HepG2 (cell line): ENCODE data around the gene AREL1.

Source experiments
- BRD4 ChIP-seq: sonication (generic); formaldehyde crosslinking; IDR thresholded peaks from 2 replicates; pipeline ENCODE4 v1.4.0; 2020; ENCODE audit warnings: missing genetic modification reagents
- ELF1 ChIP-seq: sonication (generic); formaldehyde crosslinking; IDR thresholded peaks from 2 replicates; pipeline ENCODE4 v1.4.0; 2020; ENCODE audit warnings: missing genetic modification reagents
- JUND ChIP-seq: sonication (generic); formaldehyde crosslinking; IDR thresholded peaks from 2 replicates; pipeline ENCODE4 v1.8.0; 2022; ENCODE audit warnings: mild to moderate bottlenecking, missing genetic modification reagents
- KLF16 ChIP-seq, 2 experiments: sonication (generic) in 1 of 2; formaldehyde crosslinking in 1 of 2; IDR thresholded peaks; 2 replicates each; pipeline versions ENCODE4 v1.6.1 to v1.8.0; 2016 to 2023; ENCODE audit warnings: missing genetic modification reagents in 2 of 2, missing compliant biosample characterization in 1 of 2
- SMC3 ChIP-seq: IDR thresholded peaks from 2 replicates; pipeline ENCODE4 v1.6.1; 2011; ENCODE audit warnings: low read length, improper control_type of control experiment
- ZNF550 ChIP-seq: sonication (generic); formaldehyde crosslinking; IDR thresholded peaks from 2 replicates; pipeline ENCODE4 v1.4.0; 2020; ENCODE audit warnings: mild to moderate bottlenecking, missing genetic modification reagents, borderline replicate concordance
- ZNF564 ChIP-seq: sonication (generic); formaldehyde crosslinking; IDR thresholded peaks from 2 replicates; pipeline ENCODE4 v1.8.1; 2023; ENCODE audit warnings: mild to moderate bottlenecking, missing genetic modification reagents

DNA sequence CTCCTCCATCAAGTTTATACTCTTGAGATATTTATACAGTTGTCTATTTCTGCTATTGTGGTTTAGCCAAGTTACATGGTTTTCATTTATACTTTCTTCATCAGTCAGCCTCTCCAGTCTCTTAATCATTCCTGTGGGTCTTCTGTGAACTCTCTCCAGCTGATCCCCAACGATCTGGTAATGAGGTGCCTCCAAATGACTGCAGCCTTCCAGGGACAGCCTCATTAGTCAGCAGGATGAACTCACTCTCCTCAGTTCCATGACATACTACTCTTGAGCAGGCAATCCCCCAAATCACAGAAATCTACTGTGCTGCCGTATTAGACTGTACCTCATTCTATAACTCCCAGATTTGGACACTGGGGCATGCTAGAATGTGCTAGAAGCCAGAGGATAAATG is 15.3 kb downstream of the AREL1 start:
- TF ChIP-seq KLF16 (CRISPR knock-in tag; IDR thresholded peaks at IDR 0.05), result no peak
- no peak for TF ChIP-seq BRD4
- no peak for TF ChIP-seq ZNF564 (CRISPR knock-in tag)
- TF ChIP-seq ELF1 (CRISPR knock-in tag), result no peak
- TF ChIP-seq SMC3, result no peak
- no peak for TF ChIP-seq ZNF550 (CRISPR knock-in tag)
- TF ChIP-seq JUND (CRISPR knock-in tag), result no peak
